Renal pelvis (tissue), 4 donors: Measurements from ENCODE around the gene MRPL36. TPM values are rescaled to one million over a fixed set of nuclear protein-coding genes. Genes with fewer than 3 reads are reported as not detected.

Source experiments
- DNase-seq: peaks from one replicate; pipeline ENCODE4 v3.0.0-alpha.2; 2013
- polyA plus RNA-seq, 3 donors: library from polyadenylated mRNA; unstranded; fragments of 120-200 nt; gene quantifications; one replicate each; pipeline ENCODE4 v1.2.1, GENCODE V29; 2013; ENCODE audit not compliant: insufficient read length in 3 of 3

Gene MRPL36
- polyA plus RNA-seq, 3 donors: 40.2 to 46.7 (median 43.1) TPM

DNA sequence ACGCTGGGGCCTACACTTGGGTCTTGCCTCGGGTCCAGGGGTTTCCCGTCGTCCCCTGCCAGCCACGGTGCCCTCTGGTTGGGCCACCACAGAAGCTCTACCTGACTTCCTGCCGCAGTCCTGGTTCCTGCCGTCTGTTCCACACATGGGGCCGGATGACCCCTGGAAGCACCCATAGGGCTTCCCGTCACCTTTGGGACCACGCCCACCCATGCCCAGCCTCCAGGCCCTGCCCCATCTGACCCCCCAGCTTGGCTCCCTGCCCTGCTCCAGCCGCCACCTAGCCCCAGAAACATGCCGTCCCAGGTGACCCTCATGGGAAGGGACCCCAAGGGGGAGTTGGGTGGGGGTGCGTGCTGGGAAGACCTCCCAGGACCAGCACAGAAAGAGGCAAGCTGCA is 13.7 kb downstream of the MRPL36 start:
- no peak for DNase-seq

DNA sequence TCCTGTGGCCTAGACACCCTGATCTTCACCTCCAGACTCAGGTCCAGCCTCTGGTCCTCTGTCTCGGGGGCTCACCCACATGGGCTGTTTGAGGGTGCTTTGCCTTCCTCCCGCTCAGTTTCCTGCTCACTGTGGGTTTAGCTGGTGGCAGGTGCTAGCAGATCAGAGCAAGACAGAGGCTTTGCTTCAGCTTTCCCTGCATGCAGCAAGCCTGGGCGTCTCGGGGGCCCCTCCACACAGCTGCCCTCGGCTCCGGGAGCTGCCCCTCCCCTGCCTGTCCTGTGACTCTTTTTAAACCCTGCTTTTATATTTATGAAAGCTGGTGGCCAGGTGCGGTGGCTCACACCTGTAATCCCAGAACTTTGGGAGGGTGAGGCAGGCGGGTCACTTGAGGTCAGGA is 14.6 kb downstream of the MRPL36 start:
- DNase-seq: no peak

DNA sequence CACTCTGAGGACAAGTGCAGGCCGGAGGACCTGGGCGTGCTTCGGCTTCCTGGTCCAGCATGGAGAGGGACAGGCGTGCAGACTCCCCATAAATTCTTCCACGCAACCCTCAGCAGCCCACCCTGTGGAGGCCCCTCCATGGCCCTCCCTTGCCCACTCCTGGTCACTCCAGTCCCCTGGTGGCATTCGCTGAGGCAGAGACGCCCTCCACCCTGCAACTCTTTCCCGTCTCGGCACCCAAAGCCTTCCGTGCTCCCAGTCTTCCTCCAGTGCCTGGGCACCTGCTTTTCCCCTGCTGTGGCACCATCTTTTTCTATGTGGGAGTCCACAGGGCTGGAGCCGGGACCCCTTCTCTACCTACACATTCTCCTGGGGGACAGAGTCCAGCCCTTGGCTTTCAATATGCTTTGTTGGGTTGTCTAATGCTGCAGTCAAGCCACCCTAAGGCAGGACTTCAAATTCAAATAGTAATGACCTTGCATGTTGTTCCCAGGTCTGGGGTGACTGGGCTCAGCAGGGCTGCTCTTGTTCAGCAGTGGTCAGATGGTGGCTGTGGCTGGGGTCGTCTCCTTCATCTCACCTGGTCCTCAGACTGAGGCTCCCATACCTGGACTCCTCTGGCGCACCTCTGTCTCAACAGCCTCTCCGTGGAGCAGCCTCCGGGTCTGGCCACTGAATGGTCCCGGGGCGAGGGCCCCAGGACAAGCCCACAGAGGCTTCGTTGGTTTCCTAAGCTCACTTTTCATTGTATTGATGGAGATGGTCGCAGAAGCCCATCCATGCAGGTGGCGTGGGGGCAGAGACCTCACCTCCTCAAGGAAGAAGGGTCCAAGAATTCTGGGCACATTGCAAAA is 15.2 kb downstream of the MRPL36 start:
- DNase-seq: no peak

DNA sequence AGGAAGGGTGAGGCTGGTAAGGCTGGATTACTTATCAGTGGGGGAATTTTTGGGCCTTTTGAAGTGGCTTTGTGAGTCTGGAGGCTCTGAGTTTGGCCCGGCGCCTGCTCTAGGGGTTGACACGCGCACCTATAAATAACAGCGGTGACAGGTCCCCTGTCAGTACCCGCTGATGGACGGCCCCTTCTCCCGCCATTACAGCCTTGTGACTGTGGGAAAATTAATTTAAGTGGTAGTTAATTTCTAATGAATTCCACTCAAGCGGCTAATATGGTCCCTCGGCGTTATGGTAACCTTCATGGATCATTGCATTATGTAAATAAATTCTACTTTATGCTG is 16.5 kb downstream of the MRPL36 start:
- no peak for DNase-seq

DNA sequence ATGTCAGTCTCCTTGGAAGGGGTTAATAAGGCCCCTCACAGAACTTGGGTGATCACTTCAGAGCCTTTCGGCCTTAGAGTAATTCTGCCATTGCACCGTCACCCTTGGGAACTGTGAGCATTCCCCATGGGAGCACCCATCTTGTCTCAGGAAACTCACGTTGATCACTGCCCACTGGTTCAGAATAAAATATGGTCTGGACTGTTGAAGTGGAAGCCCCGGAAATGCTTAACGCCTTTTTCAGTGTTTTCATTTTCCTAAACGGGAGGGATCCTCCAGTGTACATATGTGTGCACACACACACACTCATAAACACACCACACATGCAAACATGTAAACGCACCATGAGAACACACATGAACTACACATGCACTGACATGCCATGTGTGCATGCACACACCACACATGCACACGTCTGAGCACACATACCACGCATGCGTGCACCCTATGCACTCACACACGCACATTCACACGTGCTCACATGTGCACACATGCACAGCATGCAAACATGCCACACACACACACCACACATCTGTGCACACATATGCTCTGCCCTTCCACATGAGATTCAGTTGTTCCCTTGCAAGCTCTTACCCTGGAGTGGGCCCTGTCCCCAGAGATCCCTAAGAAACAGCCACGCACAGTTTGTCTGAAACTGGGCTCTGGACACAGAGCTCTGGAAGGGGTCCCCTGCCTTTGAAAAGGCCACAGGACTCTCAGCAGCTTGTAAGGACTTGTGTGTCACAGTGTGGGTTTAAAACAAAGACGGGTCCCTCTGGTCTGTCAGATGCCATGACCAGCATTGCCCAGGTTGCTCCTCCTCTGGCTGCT is 17.0 kb downstream of the MRPL36 start:
- no peak for DNase-seq

DNA sequence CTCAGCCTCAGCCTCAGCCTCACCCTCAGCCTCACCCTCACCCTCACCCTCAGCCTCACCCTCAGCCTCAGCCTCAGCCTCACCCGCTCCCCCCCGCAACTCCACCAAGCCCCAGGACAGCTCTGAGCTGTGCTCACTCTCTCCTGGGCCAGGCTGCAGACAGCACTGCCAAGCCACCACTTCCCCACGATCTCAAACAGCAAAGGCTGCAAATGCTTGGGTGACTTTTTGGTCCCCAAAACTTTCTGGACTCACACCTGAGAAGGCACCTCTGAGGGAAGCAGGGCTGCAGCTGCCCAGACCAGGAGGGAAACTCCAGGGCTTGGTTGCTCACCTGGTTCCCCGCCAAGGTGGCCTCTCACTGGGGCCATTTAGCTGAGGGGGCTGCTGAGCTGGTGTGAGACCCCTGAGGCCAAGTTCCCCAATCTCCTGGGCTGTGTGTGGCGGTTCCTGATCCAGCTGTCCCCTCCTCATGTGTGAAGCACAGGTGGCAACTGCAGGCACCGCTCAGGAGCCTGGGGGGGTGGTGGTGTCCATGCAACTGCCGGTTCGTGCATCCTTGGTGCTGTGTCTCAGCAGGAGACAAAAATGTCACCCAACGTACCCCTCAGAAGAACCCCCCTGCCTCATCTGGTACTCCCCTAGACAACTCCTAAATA is 17.8 kb downstream of the MRPL36 start:
- no peak for DNase-seq

DNA sequence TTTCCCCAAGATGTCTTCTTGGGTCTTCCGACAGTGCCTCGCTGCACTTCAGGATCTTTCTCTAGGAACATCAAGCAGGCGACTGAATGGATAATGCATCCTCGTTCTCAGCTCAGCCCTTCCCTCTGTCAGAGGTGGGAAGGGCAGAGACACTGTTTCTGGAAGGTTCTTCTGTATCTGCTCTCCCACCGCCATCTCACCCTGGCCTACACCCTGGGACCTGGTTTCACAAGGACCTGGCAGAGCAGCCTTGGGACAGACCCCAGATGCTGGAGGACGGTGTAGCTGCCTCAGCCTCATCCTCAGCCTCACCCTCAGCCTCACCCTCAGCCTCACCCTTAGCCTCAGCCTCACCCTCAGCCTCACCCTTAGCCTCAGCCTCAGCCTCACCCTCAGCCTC is 18.5 kb downstream of the MRPL36 start:
- DNase-seq: no peak

DNA sequence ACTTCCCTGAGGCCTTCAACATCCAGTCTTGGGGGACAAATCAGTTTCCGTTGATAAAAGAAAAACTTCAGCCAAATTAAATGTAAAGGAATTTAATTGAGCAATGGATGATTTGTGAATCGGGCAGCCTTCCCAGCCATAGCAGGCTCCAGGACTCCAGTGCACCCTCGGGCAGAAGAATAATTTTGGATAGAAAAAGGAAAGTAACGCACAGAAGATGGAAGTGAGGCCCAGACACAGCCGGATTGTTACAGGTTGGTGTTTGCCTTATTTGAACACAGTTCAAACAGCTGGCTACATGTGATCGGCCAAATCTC is 19.1 kb downstream of the MRPL36 start:
- no peak for DNase-seq

DNA sequence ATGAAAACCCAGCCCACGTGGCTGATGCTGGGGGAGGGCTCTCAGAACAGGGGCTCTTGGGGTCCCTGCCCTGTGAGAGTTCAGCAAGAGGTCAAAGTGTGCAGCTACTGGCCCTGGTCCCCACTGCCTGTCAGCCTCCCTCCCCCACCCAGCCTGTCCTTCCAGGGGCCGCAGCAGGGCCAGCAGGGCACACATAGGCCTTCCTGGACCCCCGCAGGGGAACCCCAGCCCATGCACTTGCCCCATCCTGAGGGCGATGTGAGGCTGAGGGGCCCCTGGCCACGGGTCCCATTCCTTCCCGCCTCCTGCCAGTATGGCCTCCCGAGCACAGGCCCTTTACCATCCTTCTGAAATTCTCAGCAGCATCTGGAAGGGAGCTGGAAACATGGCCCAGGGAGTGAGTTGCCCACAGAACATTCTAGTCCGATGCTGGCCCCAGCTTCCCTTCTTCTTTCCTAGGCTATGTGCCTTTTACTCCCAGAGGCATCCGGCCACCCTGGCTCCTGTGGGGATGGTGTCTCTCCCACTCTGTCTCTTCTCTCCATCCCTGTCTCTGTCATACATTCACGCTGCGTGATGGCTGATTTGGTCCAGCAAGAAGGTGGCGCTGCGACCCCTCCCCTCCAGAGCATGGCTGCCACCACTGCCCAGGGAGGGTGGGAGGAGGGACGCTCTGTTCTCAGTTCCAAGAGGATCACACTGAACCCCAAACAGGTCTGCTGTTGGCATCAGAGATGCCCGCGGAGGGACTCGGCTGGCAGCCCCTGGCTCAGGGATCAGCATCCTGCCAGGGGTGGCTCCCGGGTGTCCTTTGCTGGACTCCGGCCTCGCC is 19.6 kb downstream of the MRPL36 start:
- no peak for DNase-seq

DNA sequence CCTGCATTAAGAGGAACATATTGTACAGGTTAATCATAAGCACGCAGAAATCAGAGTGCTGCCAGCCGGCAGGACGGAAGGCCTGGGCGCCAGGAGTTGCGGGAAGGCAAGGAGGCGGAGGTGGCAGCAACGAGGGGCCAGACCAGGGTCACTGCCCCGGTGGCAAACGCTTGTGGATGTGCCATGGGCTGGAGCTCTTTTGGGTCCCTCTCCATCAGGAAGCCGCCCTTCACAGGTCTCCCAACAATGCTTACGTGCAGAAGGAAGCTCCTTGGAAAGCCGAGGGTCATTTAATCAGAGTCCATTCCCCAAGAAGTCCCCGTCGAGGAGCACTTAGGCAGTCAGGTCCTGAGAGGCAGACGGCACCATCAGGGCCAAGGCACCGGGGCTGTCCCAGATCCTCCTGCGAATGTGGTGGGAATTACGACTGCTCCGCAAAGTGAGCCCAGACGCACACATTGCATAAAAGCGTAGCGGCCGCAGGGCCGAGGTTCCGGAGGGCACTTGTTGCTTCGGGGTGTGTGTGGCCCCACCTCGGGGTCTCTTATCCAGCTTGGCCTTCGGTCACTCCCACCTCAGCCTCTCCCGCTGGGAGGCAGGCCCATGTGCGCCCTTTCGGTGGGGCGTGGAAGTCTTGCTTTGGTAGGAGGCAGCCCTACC is 20.5 kb downstream of the MRPL36 start:
- no peak for DNase-seq

DNA sequence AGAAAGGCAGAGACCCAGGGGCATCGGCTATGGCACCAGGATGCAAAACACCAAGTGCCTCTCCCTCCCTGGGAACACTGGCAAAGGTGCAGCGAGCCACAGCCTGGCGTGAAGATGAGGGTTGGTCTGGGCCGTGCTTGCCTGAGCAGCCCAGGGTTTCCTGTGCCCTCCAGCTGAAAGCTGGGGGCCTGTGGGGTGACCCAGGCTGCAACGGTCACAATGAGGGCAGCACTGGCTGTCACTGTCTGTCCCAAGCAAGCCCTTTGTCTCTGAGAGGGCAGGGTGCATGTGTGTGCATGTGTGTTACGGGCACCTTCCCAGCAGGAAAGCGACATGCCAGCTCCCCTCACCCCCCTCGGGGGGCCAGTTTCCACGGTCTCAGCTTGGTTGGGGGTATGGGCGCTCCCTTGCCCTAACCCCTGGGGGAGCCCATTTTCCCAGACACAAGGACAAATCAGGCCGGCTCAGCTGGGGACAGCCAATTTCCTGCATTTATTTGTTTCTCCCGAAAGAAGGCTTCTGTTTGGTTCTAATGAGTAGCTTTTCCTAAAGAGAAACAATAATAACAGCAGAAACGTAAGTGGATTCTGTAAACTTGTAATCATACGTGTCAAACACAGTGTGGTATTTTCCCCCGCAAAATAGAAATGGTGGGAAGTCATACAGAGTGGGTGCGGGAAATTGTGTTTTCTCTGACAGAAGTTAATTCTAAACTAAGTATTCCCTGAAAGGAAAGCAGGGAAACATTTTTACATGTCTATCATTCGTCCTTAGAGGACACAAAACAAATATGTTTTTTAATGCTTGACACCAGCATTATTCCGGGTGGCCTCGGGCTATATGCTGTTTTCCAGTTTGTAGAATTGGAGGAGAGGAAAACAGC is 21.3 kb downstream of the MRPL36 start:
- no peak for DNase-seq

DNA sequence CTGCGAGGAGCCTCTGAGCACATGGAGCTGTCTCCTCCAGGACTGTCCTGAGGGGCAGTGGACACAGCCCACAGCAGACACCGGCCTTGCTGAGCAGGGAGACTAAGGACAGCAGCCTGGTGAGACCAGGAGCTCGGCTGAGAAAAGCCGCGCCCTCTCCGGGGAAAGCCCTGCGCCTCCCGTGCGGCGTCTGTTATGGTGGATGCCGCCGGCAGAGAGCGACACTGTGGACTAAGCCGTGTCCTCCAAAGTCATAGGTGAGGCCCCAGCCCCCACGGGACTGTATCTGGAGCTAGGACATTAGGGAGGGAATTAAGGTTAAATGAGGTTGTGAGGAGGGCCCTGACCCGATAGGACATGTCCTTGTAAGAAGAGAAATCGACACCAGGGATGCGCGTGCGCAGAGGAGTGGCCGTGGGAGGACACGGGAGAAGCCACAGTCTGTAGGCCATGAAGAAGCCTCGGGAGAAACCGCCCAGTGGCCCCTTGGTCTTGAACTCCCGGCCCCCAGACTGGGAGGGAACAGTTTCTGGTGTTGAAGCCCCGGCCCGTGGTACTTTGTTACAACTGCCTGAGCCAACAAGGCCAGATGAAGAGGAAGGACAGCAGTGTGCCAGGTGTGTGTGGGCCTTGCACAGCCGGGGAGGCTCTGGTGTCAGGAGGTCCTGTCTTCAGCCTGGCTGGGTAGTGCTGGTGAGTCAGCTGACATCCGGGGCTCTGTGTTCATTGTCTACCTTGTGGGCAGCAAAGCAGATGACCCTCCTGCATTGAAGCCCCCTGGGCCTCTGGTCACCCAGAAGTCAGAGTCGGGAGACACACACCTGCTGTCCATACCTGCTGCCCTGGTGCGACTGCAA is 22.1 kb downstream of the MRPL36 start:
- no peak for DNase-seq

DNA sequence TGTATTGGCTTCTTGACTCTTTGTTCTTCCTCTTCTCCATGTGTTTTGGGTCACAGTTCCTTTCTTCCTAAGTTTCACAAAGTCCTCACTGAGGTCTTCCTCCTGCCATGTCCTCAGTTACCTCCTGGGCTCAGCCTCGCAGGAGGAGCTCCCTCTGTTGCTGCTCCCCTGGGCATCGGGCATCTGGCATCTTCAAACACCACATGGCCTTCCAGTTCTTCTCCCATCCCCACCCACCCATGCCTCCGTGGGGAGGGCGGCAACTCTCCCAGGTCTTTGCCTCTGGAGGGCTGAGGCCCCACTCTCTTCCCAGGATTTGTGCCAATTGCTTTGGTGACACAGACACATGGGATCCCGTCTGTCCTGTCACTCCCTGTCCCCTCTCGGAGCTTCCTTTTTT is 22.8 kb downstream of the MRPL36 start:
- DNase-seq: no peak

DNA sequence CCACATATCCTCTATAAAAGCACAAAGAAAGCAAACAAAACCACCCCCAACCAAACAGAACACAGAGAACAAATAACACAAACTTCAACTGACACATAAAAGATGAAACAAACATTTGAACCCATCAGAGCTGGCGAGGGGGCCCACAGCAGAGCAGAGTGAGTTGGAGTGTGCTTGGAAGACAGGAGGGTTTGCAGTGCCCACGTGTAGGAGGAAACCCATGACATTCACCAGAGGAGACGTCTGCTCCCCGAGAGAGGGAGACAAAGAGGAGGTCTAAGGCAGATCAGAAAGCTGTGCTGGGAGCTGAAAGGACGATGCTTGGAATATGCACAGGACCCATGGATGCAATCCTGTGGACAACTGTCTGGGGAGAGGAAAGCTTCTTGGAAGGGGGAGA is 27.0 kb downstream of the MRPL36 start:
- DNase-seq: peak; percentile 45

DNA sequence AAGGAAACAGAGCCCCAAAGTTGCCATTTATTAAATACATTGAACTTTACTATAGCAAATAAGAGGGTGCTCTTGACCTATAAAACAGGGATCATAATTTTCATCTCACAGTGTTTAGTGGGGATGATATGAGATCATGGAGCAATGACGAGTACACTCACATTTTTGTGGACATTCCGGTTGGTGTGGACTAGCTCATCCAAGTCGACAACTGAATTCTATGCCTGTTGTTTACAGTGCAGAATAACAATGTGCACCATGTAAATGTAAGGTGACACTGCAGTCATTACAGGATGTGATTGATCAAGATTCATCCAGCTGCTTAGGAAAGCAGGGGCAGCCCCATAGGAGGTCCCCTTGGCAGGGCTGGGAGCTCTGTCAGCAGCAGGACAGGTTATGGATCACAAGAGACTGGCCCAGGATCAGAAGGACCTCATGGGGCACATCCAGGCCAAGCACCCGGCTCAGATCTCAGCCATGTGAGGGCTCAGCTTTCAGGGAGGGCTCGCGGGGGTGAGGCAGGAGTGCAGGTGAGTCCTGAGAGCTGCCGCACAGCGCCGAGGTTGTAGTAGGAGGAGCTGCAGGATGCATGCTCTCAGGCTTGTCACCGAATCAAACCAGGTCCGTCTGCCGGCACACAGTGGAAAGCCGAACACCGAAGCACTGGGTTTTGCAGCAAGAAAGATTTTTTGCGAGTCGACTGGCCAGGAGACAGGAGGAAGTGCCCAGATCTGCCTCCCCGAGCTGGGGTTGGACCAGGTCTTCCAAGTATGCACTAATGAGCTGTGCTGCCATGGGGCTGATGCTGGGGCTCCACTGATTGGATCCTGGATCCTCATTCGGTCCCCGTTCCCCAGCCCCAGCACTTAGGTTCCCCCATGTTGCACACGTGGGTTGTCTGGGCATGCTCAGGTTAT is 28.2 kb downstream of the MRPL36 start:
- DNase-seq: no peak

DNA sequence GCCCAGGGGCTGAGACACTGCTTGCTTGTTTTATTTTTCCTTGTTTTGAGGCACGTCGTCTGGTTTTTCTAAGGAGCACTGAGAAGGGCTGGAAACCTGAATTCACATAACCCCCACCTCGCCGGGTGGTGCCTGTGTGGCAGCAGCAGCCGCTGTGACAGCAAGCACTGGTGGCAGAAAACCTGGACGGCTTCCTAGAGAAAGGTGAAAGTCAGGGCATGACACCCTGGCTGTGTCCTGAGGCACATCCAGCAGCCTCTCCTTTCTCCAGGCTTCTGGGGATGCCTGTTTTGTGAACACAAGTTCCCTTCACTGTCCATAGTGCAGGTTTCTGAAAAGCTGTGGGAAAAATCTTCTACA is 29.2 kb downstream of the MRPL36 start:
- no peak for DNase-seq

DNA sequence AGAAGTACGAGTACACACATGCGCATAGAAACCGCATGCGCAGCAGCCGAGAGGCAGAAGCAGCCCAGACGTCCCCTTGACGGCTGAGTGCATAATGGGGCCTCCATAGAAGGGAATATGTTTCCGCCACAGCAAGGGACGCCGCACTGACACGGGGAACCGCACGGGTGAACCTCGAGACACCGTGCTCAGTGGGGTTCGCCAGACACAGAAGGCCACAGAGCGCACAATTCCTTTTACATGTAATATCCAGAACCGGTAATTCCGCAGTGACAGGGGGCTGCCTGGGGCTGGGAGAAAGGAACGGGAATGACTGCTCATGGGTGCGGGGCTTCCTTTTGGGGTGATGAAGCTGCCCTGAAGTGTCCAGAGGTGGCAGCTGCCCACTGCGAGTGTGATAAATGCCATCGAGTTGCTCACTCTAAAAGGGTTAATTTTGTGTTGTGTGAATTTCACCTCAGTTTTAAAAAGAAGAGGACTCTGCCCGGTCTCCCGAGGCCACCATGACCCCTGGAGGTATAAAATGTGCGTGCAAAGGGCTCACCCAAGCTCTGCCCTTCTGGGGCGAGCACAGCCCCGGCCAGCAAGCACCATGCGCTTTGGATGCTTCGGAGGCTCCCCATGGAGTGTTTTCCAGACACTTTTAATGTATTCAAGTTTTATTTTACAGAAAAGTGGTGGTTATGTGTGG is 29.7 kb downstream of the MRPL36 start:
- DNase-seq: no peak
